Measurements from ENCODE around the gene AGBL1. TPM values are rescaled to one million over a fixed set of nuclear protein-coding genes. Genes with fewer than 3 reads are reported as not detected.

The AGBL1 gene
- total RNA-seq, 2 donors from 2014 or later = not detected

GRCh38 chr15:86588413-86588812 is 508.7 kb downstream of the AGBL1 start:
- no peak overlapping the region for H3K27ac ChIP-seq
- no peak overlapping the region for H3K4me3 ChIP-seq
- no peaks in the 10 kb centered on the region for H3K9me3 ChIP-seq
- no peak for TF ChIP-seq CTCF (IDR thresholded peaks at IDR 0.05)
- H3K4me1 ChIP-seq = peaks cover 0 to 7% of the 10 kb centered on the region in 2 donors
- H3K36me3 ChIP-seq = no peaks in the 10 kb centered on the region
- no peaks in the 10 kb centered on the region for H3K27me3 ChIP-seq
- no peak for DNase-seq (ENCODE audit: low spot score)

GRCh38 chr15:86590461-86590860 is 510.8 kb downstream of the AGBL1 start:
- Histone ChIP-seq H3K4me1 (peaks cover 0 to 7% of the 10 kb centered on the region in 2 donors), H3K27ac (no peak overlapping the region), H3K36me3 (no peaks in the 10 kb centered on the region), H3K9me3 (peaks cover 0 to under 1% of the 10 kb centered on the region in 2 donors), H3K4me3 (no peak overlapping the region), H3K27me3 (no peaks in the 10 kb centered on the region)
- TF ChIP-seq CTCF (IDR thresholded peaks at IDR 0.05) = no peak
- no peak for DNase-seq (ENCODE audit: low spot score)

- Histone ChIP-seq H3K27me3 (no peaks in the 10 kb centered on the region), H3K9me3 (peaks cover 0 to 5% of the 10 kb centered on the region in 2 donors), H3K36me3 (no peaks in the 10 kb centered on the region), H3K27ac (no peak overlapping the region), H3K4me1 (peaks cover 0 to 7% of the 10 kb centered on the region in 2 donors), H3K4me3 (no peak overlapping the region)
- TF ChIP-seq CTCF (IDR thresholded peaks at IDR 0.05) = no peak
- DNase-seq (ENCODE audit: low spot score) = no peak
These were observed 511.5 kb downstream of the AGBL1 start for GRCh38 chr15:86591158-86591557.

GRCh38 chr15:86591994-86592735 is 512.5 kb downstream of the AGBL1 start:
- no peak for TF ChIP-seq CTCF (IDR thresholded peaks at IDR 0.05)
- no peak overlapping the region for H3K4me3 ChIP-seq
- H3K27ac ChIP-seq = no peak overlapping the region

GRCh38 chr15:86595741-86596140 is 516.1 kb downstream of the AGBL1 start:
- H3K4me1 ChIP-seq = peaks cover 0 to 7% of the 10 kb centered on the region in 2 donors
- no peak for TF ChIP-seq CTCF (IDR thresholded peaks at IDR 0.05)

More at GRCh38 chr15:86591994-86592735, 512.5 kb downstream of the AGBL1 start:
- H3K4me1 ChIP-seq = peaks cover 0 to 7% of the 10 kb centered on the region in 2 donors
- H3K27me3 ChIP-seq = no peaks in the 10 kb centered on the region
- H3K9me3 ChIP-seq = peaks cover 0 to 5% of the 10 kb centered on the region in 2 donors
- no peaks in the 10 kb centered on the region for H3K36me3 ChIP-seq
- DNase-seq (ENCODE audit: low spot score) = no peak

More at GRCh38 chr15:86595741-86596140, 516.1 kb downstream of the AGBL1 start:
- no peak for DNase-seq (ENCODE audit: low spot score)
- H3K9me3 ChIP-seq = peaks cover 0 to 5% of the 10 kb centered on the region in 2 donors
- H3K36me3 ChIP-seq = no peaks in the 10 kb centered on the region
- no peaks in the 10 kb centered on the region for H3K27me3 ChIP-seq
- no peak overlapping the region for H3K27ac ChIP-seq
- no peak overlapping the region for H3K4me3 ChIP-seq

Data from right atrium auricular region (tissue), 2 donors.